Mesenchymal stem cell (in vitro differentiated cells and primary cell): ENCODE results near the gene HCRTR2.
"Not testable (repeated sequence)": the region's sequence is repeated elsewhere in the genome, so short reads cannot be mapped to it uniquely, and the experiment has no call there.

ENCODE experiments used
- DNase-seq: peaks from one replicate; pipeline ENCODE4 v3.0.0-alpha.2; 2013
- H2AFZ ChIP-seq: one replicate; pipeline ENCODE4 v1.6.1; 2013; ENCODE audit warnings: low read depth, mild to moderate bottlenecking, control low read depth, inconsistent platforms, low read length, moderate library complexity
- H2AK5ac ChIP-seq: 2 replicates; pipeline ENCODE4 v1.6.1; 2013; ENCODE audit warnings: low read length, moderate library complexity, mild to moderate bottlenecking, inconsistent platforms; ENCODE audit not compliant: severe bottlenecking
- H2BK120ac ChIP-seq: one replicate; pipeline ENCODE4 v1.6.1; 2013; ENCODE audit warnings: low read depth, mild to moderate bottlenecking, inconsistent platforms, low read length, moderate library complexity
- H2BK12ac ChIP-seq, 2 experiments: one replicate each; pipeline ENCODE4 v1.6.1; 2013; ENCODE audit warnings: inconsistent platforms in 2 of 2, low read length in 2 of 2, mild to moderate bottlenecking in 2 of 2, moderate library complexity in 2 of 2, control low read depth in 1 of 2
- H2BK15ac ChIP-seq: one replicate; pipeline ENCODE4 v1.6.1; 2013; ENCODE audit warnings: mild to moderate bottlenecking, low read depth, inconsistent platforms; ENCODE audit not compliant: poor library complexity, severe bottlenecking
- H2BK5ac ChIP-seq: 2 replicates; pipeline ENCODE4 v1.6.1; 2013; ENCODE audit warnings: low read depth, mild to moderate bottlenecking, low read length, control low read depth, inconsistent platforms; ENCODE audit not compliant: poor library complexity, severe bottlenecking
- H3K14ac ChIP-seq, 2 experiments: one replicate each; pipeline ENCODE4 v1.6.1; 2013; ENCODE audit warnings: inconsistent platforms in 2 of 2, low read length in 2 of 2, control low read depth in 1 of 2, mild to moderate bottlenecking in 1 of 2, moderate library complexity in 1 of 2
- H3K18ac ChIP-seq, 2 experiments: one replicate each; pipeline ENCODE4 v1.6.1; 2013; ENCODE audit warnings: inconsistent platforms in 2 of 2, low read length in 2 of 2, control low read depth in 1 of 2, low read depth in 1 of 2, mild to moderate bottlenecking in 1 of 2
- H3K23ac ChIP-seq, 2 experiments: one replicate each; pipeline ENCODE4 v1.6.1; 2013; ENCODE audit warnings: inconsistent platforms in 2 of 2, low read length in 2 of 2, mild to moderate bottlenecking in 2 of 2, moderate library complexity in 2 of 2, control low read depth in 1 of 2
- H3K27ac ChIP-seq: 2 replicates; pipeline ENCODE4 v1.5.1; 2013; ENCODE audit warnings: mild to moderate bottlenecking, moderate library complexity, low read length, control low read depth, inconsistent platforms; ENCODE audit not compliant: poor library complexity, severe bottlenecking
- H3K27me3 ChIP-seq, 2 experiments: 2 replicates each; pipeline versions ENCODE4 v1.6.1 to v1.7.0; 2013; ENCODE audit warnings: low read length in 2 of 2, mild to moderate bottlenecking in 2 of 2, moderate library complexity in 2 of 2, control low read depth in 1 of 2, inconsistent platforms in 1 of 2; ENCODE audit not compliant: control insufficient read depth in 1 of 2, insufficient read depth in 1 of 2
- H3K36me3 ChIP-seq, 2 experiments: 2 replicates each; pipeline versions ENCODE4 v1.6.1 to v1.7.0; 2013; ENCODE audit warnings: low read length in 2 of 2, control low read depth in 1 of 2, inconsistent platforms in 1 of 2, low read depth in 1 of 2, mild to moderate bottlenecking in 1 of 2; ENCODE audit not compliant: insufficient read depth in 2 of 2, control insufficient read depth in 1 of 2
- H3K4ac ChIP-seq, 2 experiments: one replicate each; pipeline ENCODE4 v1.6.1; 2013; ENCODE audit warnings: inconsistent platforms in 2 of 2, low read length in 2 of 2, mild to moderate bottlenecking in 2 of 2, moderate library complexity in 2 of 2, control low read depth in 1 of 2, low read depth in 1 of 2
- H3K4me1 ChIP-seq: 2 replicates; pipeline ENCODE4 v1.6.1; 2013; ENCODE audit warnings: low read depth, low read length, control low read depth; ENCODE audit not compliant: control insufficient read depth, insufficient read depth
- H3K4me2 ChIP-seq: 2 replicates; pipeline ENCODE4 v1.6.1; 2013; ENCODE audit warnings: low read length, mild to moderate bottlenecking, inconsistent platforms; ENCODE audit not compliant: poor library complexity, severe bottlenecking
- H3K4me3 ChIP-seq, 2 experiments: 2 replicates each; pipeline versions ENCODE4 v1.5.1 to v1.7.0; 2013; ENCODE audit warnings: low read length in 2 of 2, mild to moderate bottlenecking in 2 of 2, control low read depth in 1 of 2, low read depth in 1 of 2; ENCODE audit not compliant: insufficient read depth in 1 of 2
- H3K79me1 ChIP-seq: replicated peaks from 2 replicates; pipeline ENCODE4 v1.6.1; 2013; ENCODE audit warnings: mild to moderate bottlenecking, control low read depth, low read length, inconsistent platforms; ENCODE audit not compliant: poor library complexity, severe bottlenecking
- H3K9ac ChIP-seq: 2 replicates; pipeline ENCODE4 v1.7.0; 2013; ENCODE audit warnings: mild to moderate bottlenecking, low read length, moderate library complexity
- H3K9me3 ChIP-seq: 2 replicates; pipeline ENCODE4 v1.7.0; 2013; ENCODE audit warnings: mild to moderate bottlenecking, low read length; ENCODE audit not compliant: control insufficient read depth
- H4K8ac ChIP-seq: one replicate; pipeline ENCODE4 v1.6.1; 2013; ENCODE audit warnings: inconsistent platforms, mild to moderate bottlenecking, low read length, moderate library complexity
- H4K91ac ChIP-seq: one replicate; pipeline ENCODE4 v1.6.1; 2013; ENCODE audit warnings: mild to moderate bottlenecking, low read length, inconsistent platforms
- WGBS: methylation state at CpG from one replicate; pipeline ENCODE4 v1.1.7; 2013; ENCODE audit warnings: mixed read lengths; 5-methylcytosine and 5-hydroxymethylcytosine counted together

The HCRTR2 gene

DNA sequence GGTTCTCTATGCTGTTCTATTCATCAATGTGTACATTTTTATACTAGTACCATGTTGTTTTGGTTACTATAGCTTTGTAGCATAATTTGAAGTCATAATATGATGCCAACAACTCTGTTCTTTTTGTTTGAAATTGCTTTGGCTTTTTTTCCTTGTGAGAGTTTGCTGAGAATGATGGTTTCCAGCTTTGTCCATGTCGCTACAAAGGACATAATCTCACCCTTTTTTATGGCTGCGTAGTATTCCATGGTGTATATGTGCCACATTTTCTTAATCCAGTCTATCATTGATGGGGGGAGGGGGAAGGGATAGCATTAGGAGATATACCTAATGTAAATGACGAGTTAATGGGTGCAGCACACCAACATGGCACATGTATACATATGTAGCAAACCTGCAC lies 122.9 kb downstream of the HCRTR2 start:
- not testable (repeated sequence) for H3K4me1 ChIP-seq, H3K27me3 ChIP-seq, H3K27ac ChIP-seq, H2BK15ac ChIP-seq, H3K18ac ChIP-seq, H2AK5ac ChIP-seq, H4K91ac ChIP-seq, H3K23ac ChIP-seq, H2AFZ ChIP-seq, H3K36me3 ChIP-seq, H3K4me3 ChIP-seq, H2BK5ac ChIP-seq, DNase-seq, H2BK120ac ChIP-seq, H4K8ac ChIP-seq, H3K79me1 ChIP-seq, H3K4ac ChIP-seq, H2BK12ac ChIP-seq, H3K9ac ChIP-seq, H3K4me2 ChIP-seq, H3K9me3 ChIP-seq, H3K14ac ChIP-seq
- WGBS, result 94% methylated on average over 2 of the region's 3 CpGs

DNA sequence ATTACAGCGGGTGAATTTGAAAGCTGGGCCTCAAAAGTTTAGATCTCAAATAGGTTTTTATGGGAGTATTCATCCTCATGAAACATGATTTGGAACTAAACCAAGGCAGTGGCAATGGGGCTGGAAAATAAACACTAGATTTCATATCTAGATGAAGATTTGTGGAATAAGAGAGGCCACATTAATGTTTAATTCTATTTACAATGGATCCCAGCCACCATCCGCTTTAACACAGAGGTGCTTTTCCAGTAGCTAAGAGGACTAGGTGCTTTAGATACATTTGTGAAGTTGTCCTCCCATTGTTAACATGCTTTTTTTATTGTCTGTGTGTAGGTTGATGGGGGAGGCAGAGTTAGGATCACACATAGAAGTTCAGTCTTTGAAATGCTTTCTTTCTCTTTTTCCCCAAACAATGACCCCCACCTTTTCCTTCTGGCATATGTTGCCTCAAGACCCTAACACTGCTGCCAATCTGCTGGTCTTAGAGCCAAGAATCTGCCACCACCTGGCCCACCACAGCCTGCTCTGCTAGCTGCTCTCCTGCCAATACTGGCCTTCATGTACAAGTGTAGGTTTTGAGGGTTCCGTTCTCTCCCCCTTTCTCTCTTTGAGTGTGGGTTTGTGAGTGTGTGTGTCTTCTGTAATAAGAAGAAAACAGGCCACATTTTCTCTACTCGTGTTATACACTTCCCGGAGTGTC lies 125.1 kb downstream of the HCRTR2 start:
- DNase-seq, result no peak
- Histone ChIP-seq H3K4ac (peak overlapping the region in 1 of 2 experiments; percentile 51), H2BK120ac (no peak overlapping the region), H3K4me3 (no peak overlapping the region), H2AK5ac (no peak overlapping the region), H3K18ac (peak overlapping the region in 1 of 2 experiments; percentile 40), H3K9me3 (no peaks in the 10 kb centered on the region), H3K9ac (no peak overlapping the region), H2BK15ac (no peak overlapping the region), H3K27me3 (no peaks in the 10 kb centered on the region), H3K36me3 (no peaks in the 10 kb centered on the region), H3K27ac (no peak overlapping the region), H4K8ac (no peak overlapping the region), H3K79me1 (no peaks in the 10 kb centered on the region), H3K4me2 (no peak overlapping the region), H3K4me1 (no peaks in the 10 kb centered on the region), H2BK5ac (no peak overlapping the region), H4K91ac (no peak overlapping the region), H2BK12ac (no peak overlapping the region), H2AFZ (peak overlapping the region; percentile 5), H3K23ac (no peak overlapping the region), H3K14ac (no peak overlapping the region)
- WGBS, result 94% methylated on average over 4 of the region's 5 CpGs

DNA sequence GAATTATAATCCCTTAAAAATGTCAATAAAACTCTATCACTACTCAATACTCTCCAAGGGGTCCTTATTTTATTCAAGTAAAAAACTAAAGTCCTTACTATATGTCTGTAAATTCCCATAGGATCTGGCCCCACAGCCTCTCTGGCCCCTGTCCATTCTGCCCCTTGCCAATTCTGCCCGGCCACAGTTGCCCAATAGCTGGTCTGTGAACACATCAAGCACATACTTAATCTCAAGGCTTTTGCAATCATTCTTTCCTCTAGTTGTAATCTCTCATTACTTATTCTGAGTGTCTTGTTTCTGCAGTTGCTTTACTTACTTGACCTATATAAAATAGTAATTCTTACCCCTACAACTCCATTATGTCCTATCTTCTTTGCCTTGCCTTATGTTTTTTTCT lies 130.4 kb downstream of the HCRTR2 start:
- Histone ChIP-seq H3K79me1 (no peaks in the 10 kb centered on the region), H3K4ac (no peak overlapping the region), H3K18ac (no peak overlapping the region), H2BK120ac (no peak overlapping the region), H4K91ac (no peak overlapping the region), H2AFZ (no peak overlapping the region), H3K23ac (no peak overlapping the region), H3K4me1 (no peaks in the 10 kb centered on the region), H3K9ac (no peak overlapping the region), H2BK5ac (no peak overlapping the region), H3K36me3 (no peaks in the 10 kb centered on the region), H3K27me3 (no peaks in the 10 kb centered on the region), H3K4me3 (no peak overlapping the region), H3K4me2 (no peak overlapping the region), H2BK12ac (no peak overlapping the region), H3K27ac (no peak overlapping the region), H2AK5ac (no peak overlapping the region), H4K8ac (no peak overlapping the region), H3K9me3 (no peaks in the 10 kb centered on the region), H3K14ac (no peak overlapping the region), H2BK15ac (no peak overlapping the region)
- 100% methylated on average over 1 of the region's 1 CpG for WGBS
- no peak for DNase-seq

DNA sequence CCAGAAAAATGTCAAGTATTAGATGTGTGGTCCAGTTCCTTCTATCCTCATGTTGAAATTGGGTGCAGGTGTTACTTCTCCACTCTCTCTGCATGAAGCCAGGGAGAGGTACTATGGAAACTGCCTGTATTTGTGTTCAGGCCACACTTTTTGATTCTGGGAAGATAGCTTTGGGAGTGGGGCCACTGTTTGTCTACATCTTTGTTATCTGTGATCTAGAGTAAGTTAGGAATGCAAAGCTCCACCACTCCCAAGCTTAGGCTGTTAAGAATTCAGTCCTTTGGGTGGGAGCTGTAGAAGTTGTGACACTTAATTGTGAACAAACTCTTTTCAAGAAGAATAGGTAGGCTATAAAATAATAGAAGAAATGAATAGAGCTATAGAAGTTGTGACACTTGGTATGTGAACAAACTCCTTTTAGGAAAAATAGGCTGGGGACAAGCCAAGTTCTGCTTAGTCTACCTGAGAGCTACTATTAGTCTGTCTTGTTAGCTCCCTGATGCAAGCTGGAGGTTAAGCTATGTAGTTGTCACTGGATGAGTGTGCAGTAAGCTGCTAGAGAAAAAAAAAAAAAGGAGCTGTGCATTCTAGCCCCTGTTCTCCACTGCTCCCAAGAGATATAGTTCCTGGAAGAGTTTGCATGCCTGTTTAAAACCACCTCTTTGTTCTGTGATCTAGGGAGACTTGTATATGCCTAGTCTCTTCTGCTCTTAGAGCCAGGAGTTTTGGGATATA lies 145.8 kb downstream of the HCRTR2 start:
- H4K8ac ChIP-seq, result peak overlapping the region; percentile 64
- H2AFZ ChIP-seq, result no peak overlapping the region
- peak; percentile 1 for DNase-seq
- H2BK12ac ChIP-seq, result no peak overlapping the region
- no peak overlapping the region for H3K9ac ChIP-seq
- H4K91ac ChIP-seq, result no peak overlapping the region
- H3K14ac ChIP-seq, result no peak overlapping the region
- no peak overlapping the region for H2BK120ac ChIP-seq
- H3K4ac ChIP-seq, result no peak overlapping the region
- no peak overlapping the region for H2AK5ac ChIP-seq
- no peak overlapping the region for H3K4me3 ChIP-seq
- no peak overlapping the region for H2BK15ac ChIP-seq
- no peaks in the 10 kb centered on the region for H3K27me3 ChIP-seq
- no peak overlapping the region for H3K4me2 ChIP-seq
- H3K9me3 ChIP-seq, result no peaks in the 10 kb centered on the region
- H3K27ac ChIP-seq, result no peak overlapping the region
- no peaks in the 10 kb centered on the region for H3K4me1 ChIP-seq
- H3K18ac ChIP-seq, result no peak overlapping the region
- no peak overlapping the region for H3K23ac ChIP-seq
- H3K36me3 ChIP-seq, result no peaks in the 10 kb centered on the region
- no peaks in the 10 kb centered on the region for H3K79me1 ChIP-seq
- H2BK5ac ChIP-seq, result no peak overlapping the region
